ENCODE measurements around the gene FKBP1A. TPM values are rescaled to one million over a fixed set of nuclear protein-coding genes. Genes with fewer than 3 reads are reported as not detected.
"Not testable (repeated sequence)": the region's sequence is repeated elsewhere in the genome, so short reads cannot be mapped to it uniquely, and the experiment has no call there.

Gene FKBP1A
- total RNA-seq, 1 donor from 2014 or later: 242 TPM

DNA sequence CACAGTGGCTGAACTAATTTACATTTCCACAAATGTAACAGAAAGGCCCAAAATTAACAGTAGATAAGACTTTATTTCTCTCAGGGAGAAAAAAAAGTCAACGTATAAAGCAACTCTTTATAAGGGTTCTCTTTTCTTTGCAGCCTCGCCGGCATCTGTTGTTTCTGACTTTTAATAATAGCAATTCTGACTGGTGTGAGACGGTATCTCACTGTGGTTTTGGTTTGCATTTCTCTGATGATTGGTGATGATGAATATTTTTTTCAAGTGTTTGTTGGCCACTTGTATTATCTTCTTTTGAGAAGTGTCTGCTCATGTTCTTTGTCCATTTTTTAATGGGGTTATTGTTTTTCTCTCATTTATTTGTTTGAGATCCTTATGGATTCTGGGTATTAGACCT, 27.2 kb upstream of the FKBP1A start:
- no peak for ATAC-seq
- intact Hi-C loops (cut with DNase I): no loop called here
- DNase-seq (ENCODE audit: low spot score): no peak

DNA sequence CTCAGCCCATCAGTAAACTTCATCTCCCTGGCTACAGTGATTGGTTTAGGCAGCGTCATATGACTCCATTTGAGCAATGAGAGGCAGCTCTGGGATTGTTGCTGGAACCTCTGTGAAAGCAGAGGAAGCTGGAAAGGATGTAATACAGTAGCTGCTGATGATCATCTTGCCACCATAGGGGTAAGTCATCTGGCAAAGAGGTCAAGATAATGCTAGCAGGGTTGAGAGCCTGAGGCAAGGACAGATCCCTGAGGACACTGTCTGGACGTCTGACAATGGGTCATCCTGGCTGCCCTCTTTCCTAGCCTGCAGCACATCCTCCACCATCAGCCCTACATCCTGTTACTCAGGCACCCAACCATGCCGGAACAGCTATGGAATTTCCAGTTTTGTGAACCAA, 25.5 kb upstream of the FKBP1A start:
- intact Hi-C loops (cut with DNase I): no loop called here
- DNase-seq (ENCODE audit: low spot score): no peak
- ATAC-seq: no peak

- intact Hi-C loops (cut with DNase I): no loop called here
- no peak for ATAC-seq
- DNase-seq (ENCODE audit: low spot score): no peak
These were observed 24.9 kb upstream of the FKBP1A start for GRCh38 chr20:1417790-1418189.

DNA sequence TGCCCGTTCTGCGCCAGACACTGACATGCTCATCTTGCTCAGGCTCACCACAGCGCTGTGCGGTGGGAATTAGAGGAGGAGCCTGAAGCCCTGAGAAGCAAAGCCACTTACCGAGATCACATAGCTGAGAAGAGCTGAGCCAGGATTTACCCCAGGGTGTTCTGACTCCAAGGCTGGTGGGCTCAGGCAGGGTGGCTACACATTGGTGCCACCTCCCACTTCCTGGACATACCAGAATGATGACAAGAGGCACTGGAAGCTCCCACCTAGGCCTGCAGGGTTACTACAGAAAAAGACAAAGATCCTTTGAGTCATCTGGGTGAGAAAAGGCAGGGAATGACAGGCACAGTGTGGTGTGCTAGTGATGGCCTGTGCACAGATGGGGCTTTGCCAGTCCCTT, 24.4 kb upstream of the FKBP1A start:
- ATAC-seq: no peak
- intact Hi-C loops (cut with DNase I): no loop called here
- DNase-seq (ENCODE audit: low spot score): no peak

DNA sequence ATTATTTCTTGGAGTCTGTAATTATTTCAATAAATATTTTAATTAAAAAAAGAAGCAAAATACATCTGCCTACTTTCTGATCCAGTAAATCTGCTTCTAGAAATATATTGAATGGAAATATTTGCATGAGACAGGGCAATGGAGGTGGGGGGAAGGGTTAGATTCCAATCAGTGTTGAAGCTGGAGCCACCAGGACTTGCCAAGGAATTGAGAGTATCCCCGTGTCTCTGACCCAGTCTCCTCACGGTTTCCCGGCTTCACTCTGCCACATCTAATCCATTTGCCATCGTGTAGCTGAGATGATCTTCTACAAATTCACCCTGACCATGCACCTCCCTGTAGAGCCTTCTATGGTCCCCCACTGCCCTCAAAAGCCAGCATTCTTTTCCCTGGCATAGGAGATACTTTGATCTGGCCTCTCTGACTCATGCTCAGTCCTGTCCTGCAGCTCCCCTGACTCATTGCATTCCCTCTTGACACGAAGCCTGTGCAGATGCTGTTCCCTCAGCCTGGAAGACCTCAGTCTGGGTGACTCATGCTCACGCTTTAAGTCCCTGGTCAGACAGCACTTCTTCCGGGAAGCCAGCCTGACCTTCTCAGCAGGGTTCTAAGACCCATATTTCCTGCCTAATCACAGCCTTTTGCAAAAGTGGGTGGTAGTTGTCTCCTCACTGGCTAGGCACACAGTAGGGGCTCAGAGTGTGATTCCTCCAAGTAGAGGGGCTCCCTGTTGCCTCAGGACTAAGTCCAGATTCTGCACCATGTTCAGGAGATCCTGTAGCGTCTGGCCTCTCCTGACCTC, 23.0 kb upstream of the FKBP1A start:
- ATAC-seq: no peak
- DNase-seq (ENCODE audit: low spot score): no peak
- intact Hi-C loops (cut with DNase I): no loop called here

DNA sequence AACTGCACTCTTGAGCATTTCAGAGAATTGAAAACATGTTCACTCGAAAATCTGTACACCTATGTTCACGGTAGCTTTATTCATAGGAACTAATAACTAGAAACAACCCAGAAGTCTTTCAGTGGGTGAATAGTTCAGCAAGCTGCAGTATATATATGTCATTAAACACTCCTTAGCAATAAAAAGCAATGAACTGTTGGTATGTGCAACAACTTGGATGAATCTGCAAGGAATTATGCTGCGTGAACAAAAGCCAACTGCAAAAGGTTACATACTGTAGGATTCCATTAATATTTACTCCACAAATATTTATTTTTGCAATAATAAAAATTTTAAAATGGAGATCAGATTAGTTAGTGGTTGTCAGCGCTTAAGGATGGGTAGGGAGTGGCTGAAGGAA, 22.1 kb upstream of the FKBP1A start:
- no peak for ATAC-seq
- DNase-seq (ENCODE audit: low spot score): no peak

GRCh38 chr20:1405801-1406200, 12.9 kb upstream of the FKBP1A start:
- DNase-seq (ENCODE audit: low spot score) (no peak), ATAC-seq (no peak)
- intact Hi-C loops (cut with DNase I): no loop called here

More for the DNA sequence above, 22.1 kb upstream of the FKBP1A start:
- intact Hi-C loops (cut with DNase I): no loop called here

DNA sequence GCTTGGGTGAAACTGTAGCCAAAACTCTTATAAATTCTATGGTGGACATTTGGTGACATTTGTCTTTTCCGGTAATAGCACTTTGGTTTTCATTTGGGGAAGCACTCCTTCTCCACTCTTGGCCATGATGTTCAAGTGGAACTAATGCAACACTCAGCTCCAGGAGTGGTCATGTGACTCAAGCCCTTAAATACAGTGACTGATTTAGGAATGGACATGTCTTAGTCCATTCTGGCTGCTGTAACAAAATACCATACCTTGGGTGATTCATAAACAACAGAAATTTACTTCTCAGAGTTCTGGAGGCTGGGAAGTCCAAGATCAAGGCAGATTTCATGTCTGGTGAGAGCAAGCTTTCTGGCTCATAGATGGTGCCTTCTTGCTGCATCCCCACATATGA, 10.8 kb upstream of the FKBP1A start:
- intact Hi-C loops (cut with DNase I): no loop called here
- ATAC-seq (no peak), DNase-seq (ENCODE audit: low spot score) (no peak)

DNA sequence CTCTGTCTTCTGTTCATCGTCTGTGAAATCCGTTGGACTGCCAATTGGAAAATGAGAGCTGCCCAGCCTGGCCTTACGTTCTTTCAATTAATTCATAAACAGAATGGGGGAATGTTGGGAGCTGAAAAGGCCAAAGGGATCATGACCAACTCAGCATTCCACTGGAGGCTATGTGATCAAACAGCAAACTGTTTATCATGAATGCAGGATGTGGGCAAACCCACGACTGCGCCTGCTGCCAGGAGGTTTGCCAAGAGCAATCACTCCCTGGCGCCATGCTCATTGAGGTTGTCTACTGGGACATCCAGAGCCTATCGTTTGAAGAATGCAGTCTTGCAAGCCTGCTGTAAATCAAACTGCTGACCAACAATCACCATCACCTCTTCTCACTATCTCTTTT, 9.3 kb upstream of the FKBP1A start:
- intact Hi-C loops (cut with DNase I): no loop called here
- DNase-seq (ENCODE audit: low spot score): no peak
- no peak for ATAC-seq

DNA sequence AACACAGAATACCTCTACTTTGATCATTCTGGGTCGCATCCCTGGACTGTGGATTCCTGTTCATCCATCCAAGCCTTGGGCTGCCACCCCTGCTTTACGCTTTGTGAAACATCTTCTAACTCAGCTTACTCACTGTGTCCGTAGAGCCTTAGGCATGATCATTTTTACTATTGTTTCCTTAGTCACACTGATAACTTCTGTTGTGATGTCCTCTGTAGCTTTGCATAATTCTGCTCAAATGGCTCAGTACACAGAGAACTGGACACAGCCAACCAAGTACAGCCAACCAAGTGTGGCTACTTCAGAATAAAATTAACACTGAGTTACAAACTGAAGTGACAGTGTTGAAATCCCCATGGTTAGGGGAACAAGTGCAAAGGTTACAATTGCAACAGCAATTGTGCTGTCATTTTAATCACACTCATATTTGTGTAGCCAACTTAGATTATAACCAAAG, 8.6 kb upstream of the FKBP1A start:
- DNase-seq (ENCODE audit: low spot score) (no peak), ATAC-seq (no peak)
- intact Hi-C loops (cut with DNase I): no loop called here

DNA sequence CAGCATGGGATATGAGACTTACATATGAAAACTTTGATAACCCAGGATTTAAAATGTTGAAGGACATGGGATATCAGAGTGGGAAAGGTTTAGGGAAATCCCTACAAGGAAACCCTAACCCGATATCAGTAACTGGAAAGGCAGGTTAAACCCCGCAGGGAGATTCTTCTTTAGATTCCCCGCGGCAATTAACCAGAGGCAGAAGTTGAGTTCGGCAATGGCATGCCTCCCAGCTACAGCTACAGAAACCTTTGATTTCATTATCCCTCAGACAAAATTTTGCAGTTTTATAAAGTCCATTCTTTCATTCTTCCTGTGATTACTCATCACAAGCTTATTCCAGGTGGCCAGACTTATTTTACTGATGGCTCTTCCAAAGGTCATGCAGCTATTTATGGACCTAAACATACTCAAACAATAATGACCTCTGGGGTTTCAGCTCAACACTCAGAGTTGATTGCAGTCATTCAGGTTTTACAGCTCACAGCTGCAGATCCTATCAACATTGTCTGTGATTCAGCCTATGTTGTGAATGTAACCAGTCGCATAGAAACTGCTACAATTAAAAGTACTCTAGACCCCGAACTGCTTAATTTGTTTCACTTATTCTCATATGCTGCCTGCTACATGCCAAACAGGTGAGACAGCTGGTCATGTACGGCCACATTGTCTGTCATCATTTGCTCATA, 7.0 kb upstream of the FKBP1A start:
- DNase-seq (ENCODE audit: low spot score); intact Hi-C loops (cut with DNase I); ATAC-seq: not testable (repeated sequence)

GRCh38 chr20:1398185-1398584, 5.3 kb upstream of the FKBP1A start:
- intact Hi-C loops (cut with DNase I); ATAC-seq; DNase-seq (ENCODE audit: low spot score): not testable (repeated sequence)

- ATAC-seq (no peak), DNase-seq (ENCODE audit: low spot score) (no peak)
- intact Hi-C loops (cut with DNase I): no loop called here
These were observed 4.9 kb upstream of the FKBP1A start for GRCh38 chr20:1397710-1398109.

- no peak for DNase-seq (ENCODE audit: low spot score)
- intact Hi-C loops (cut with DNase I): no loop called here
- ATAC-seq: no peak
These were observed 3.8 kb upstream of the FKBP1A start for GRCh38 chr20:1396702-1397101.

- ATAC-seq (no peak), DNase-seq (ENCODE audit: low spot score) (no peak)
- intact Hi-C loops (cut with DNase I): no loop called here
These were observed 3.4 kb upstream of the FKBP1A start for GRCh38 chr20:1396264-1396663.

- ATAC-seq (no peak), DNase-seq (ENCODE audit: low spot score) (no peak)
- intact Hi-C loops (cut with DNase I): loop anchor here (5.0 kb wide), 1 partner anchor 67 kb away; the partner anchor contains the start of gene SDCBP2
These were observed 1.8 kb upstream of the FKBP1A start for GRCh38 chr20:1394686-1395085.

- no peak for ATAC-seq
- intact Hi-C loops (cut with DNase I): loop anchor here (5.0 kb wide), 1 partner anchor 66 kb away; the partner anchor contains the start of gene SDCBP2
- no peak for DNase-seq (ENCODE audit: low spot score)
These were observed 641 bp upstream of the FKBP1A start for GRCh38 chr20:1393507-1393882.

GRCh38 chr20:1392443-1392692, 486 bp downstream of the FKBP1A start:
- no peak for DNase-seq (ENCODE audit: low spot score)
- peak; percentile 2 for ATAC-seq

GRCh38 chr20:1391640-1392442, 1.0 kb downstream of the FKBP1A start:
- ATAC-seq: peak; percentile 18
- DNase-seq (ENCODE audit: low spot score): no peak
- intact Hi-C loops (cut with DNase I): loop anchor here (5.0 kb wide), 1 partner anchor 65 kb away; the partner anchor contains the start of gene SDCBP2

More at GRCh38 chr20:1392443-1392692, 486 bp downstream of the FKBP1A start:
- intact Hi-C loops (cut with DNase I): loop anchor here (5.0 kb wide), 1 partner anchor 65 kb away; the partner anchor contains the start of gene SDCBP2
